Lower leg skin (tissue), 4 donors: Measurements from ENCODE around the gene ZC3H7A. TPM values are rescaled to one million over a fixed set of nuclear protein-coding genes. Genes with fewer than 3 reads are reported as not detected.

Experiments
- DNase-seq, 2 donors: peaks; one replicate each; pipeline ENCODE4 v3.0.0-alpha.2; 2019; ENCODE audit warnings: low spot score in 2 of 2
- H3K4me3 ChIP-seq: fragments of 200-600 bp; sonication (generic); 2 replicates; pipeline ENCODE4 v1.5.1; 2017; ENCODE audit warnings: mild to moderate bottlenecking, low read depth; ENCODE audit not compliant: poor library complexity, severe bottlenecking
- POLR2A ChIP-seq, 2 donors: fragments of 450-650 bp; IDR thresholded peaks; one replicate each; pipeline ENCODE4 v1.6.1; 2016 to 2017; ENCODE audit warnings: antibody characterized with exemption in 2 of 2, mild to moderate bottlenecking in 1 of 2, moderate library complexity in 1 of 2
- WGBS, 2 donors: methylation state at CpG; one replicate each; pipeline ENCODE4 v1.1.5; 2018; 5-methylcytosine and 5-hydroxymethylcytosine counted together
- intact Hi-C: fragments of 100-400 bp; cut with DNase I; formaldehyde crosslinking; loops from one replicate; pipeline ENCODE4 v1.15.0; 2023; ENCODE audit warnings: low total_unique reads
- total RNA-seq, 4 donors: library from RNA; depleted of rRNA; stranded (reverse); fragments of >200 nt; gene quantifications; one replicate each; pipeline ENCODE4 v1.1.0, GENCODE V29; 2016
- TF ChIP-seq, protein P1 (sequence below), 3 donors: fragments of 450-650 bp; IDR thresholded peaks; one replicate each; pipeline ENCODE4 v1.5.1; 2016; ENCODE audit warnings: antibody characterized with exemption in 3 of 3, mild to moderate bottlenecking in 3 of 3, moderate library complexity in 2 of 3

Gene ZC3H7A
- total RNA-seq, 4 donors from 2014 or later = 22.0 to 46.6 (median 31.3) TPM

DNA sequence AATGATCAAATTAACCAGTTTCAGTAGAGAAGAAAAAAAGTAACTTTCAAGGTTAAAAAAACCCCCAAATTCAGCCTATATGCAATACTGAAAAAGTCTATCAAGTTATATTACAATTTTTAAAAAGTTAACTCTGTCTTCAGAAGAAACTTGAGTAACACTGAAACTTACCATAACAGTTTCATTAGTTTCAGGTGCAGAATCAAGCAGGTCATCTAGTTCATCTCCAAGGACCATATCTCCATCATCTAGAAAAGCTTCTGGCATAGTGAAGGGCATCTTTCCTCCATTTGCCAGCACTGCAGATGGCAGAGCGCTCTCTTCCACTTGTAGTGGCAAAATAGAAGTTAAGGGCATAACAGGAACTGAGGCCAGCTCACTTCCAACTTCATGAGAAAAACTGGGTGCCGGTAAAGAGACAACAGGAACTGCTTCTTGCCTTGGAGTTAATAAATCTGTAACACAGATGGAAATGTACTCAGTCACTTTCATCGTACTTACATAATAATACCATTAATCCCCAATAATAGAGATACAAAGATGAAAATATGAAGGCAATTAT, 22.9 kb downstream of the ZC3H7A start:
- intact Hi-C loops = no loop called here
- H3K4me3 ChIP-seq = no peak overlapping the region
- no peak for TF ChIP-seq POLR2A (IDR thresholded peaks at IDR 0.05)
- TF ChIP-seq, protein P1, sequence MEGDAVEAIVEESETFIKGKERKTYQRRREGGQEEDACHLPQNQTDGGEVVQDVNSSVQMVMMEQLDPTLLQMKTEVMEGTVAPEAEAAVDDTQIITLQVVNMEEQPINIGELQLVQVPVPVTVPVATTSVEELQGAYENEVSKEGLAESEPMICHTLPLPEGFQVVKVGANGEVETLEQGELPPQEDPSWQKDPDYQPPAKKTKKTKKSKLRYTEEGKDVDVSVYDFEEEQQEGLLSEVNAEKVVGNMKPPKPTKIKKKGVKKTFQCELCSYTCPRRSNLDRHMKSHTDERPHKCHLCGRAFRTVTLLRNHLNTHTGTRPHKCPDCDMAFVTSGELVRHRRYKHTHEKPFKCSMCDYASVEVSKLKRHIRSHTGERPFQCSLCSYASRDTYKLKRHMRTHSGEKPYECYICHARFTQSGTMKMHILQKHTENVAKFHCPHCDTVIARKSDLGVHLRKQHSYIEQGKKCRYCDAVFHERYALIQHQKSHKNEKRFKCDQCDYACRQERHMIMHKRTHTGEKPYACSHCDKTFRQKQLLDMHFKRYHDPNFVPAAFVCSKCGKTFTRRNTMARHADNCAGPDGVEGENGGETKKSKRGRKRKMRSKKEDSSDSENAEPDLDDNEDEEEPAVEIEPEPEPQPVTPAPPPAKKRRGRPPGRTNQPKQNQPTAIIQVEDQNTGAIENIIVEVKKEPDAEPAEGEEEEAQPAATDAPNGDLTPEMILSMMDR (IDR thresholded peaks at IDR 0.05) = no peak
- no peak for DNase-seq
- WGBS, 2 donors = 83 to 90% methylated on average over 3 of the region's 3 CpGs

DNA sequence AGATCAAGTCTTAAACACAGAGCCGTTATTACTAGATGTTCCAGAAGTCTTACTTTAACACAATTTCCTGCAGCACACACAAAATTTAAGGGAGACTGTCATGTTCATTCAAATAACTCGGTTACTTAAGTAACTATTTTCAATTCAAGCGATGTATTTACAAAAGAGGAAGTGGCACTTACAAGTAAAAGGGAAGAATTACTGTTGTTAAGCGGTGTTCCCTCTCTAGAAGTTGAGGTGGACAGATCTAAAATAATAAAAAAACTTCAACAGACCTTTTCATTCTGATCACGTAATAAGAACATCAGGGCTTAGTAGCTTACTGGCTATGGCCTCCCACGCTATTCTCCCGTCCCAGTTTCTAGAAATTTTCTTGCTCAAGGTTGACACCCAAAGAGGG, 28.2 kb downstream of the ZC3H7A start:
- intact Hi-C loops = no loop called here
- no peak for DNase-seq
- TF ChIP-seq, protein P1 (IDR thresholded peaks at IDR 0.05) = no peak
- no peak for TF ChIP-seq POLR2A (IDR thresholded peaks at IDR 0.05)
- H3K4me3 ChIP-seq = no peak overlapping the region
- WGBS, 2 donors = 82% methylated on average over 7 of the region's 7 CpGs

DNA sequence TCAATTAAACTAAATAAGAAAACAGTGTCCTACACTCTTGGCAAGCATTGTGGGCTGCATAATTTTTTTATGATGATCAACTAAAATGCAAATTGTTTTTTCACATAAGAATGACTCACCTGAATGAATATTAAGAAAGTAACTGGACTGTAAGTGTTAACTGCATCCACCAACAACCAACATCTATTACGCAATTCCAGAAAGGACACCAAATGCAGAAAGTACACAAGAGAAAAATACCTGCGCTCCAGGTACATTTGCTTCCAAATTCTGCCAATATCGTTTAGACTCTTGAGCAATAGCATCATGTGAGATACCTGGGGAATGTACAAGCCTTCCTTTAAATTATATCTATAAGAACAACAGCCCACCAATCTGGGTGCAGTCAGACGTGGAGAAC, 34.6 kb downstream of the ZC3H7A start:
- intact Hi-C loops = no loop called here
- 77% methylated on average over 4 of the region's 4 CpGs for WGBS, 2 donors
- TF ChIP-seq, protein P1 (IDR thresholded peaks at IDR 0.05) = no peak
- no peak for TF ChIP-seq POLR2A (IDR thresholded peaks at IDR 0.05)

DNA sequence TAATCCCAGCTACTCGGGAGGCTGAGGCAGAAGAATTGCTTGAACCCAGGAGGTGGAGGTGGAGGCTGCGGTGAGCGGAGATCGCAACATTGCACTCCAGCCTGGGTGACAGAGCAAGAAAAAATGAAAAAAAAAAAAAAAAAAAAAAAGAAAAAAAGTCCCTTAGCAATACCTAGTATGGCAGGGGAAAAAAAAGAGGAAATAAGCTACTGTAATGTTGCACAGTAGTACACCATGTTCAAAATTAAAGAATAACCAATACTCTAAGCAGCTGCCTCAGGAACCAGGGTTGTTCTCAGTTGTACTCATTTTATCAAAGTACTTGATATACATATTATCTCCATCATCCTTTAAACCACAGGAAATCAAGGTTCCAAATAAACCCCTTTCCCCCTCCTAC, 37.1 kb downstream of the ZC3H7A start:
- WGBS, 2 donors = 95 to 97% methylated on average over 4 of the region's 4 CpGs
- intact Hi-C loops = no loop called here
- no peak for DNase-seq
- TF ChIP-seq, protein P1 (IDR thresholded peaks at IDR 0.05) = no peak
- no peak for TF ChIP-seq POLR2A (IDR thresholded peaks at IDR 0.05)
- H3K4me3 ChIP-seq = no peak overlapping the region

More for the DNA sequence above, 34.6 kb downstream of the ZC3H7A start:
- DNase-seq = no peak
- no peak overlapping the region for H3K4me3 ChIP-seq

DNA sequence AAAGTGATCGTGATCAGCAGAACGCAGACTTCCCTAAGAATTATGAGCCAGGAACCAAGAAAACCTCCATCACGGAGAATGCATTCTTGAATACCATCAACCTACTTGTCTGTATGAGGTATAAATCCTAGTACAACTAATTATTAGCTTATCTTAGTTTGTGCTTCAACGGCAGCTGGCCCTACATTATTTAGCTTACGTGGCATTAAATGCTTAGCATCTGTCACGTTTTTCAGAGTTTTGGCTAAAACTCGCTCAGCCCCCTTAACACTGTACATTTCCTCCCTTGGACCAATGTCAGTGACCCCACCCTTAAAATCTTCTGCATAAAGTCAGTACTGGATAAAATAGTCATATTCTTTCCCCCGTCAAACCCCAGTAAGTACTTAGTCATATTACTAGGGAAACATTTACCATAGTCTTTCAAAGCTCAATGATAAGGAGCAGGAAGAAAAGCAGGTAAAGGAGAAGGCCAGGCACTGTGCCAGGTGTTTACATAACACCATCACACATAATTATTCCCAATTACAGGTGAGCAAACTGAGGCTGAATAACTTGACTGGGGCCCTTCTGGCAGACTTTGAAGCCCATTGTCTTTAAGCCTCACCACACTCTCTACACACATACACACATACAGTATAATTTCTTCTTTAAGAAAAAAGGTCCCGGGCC, 37.8 kb downstream of the ZC3H7A start:
- intact Hi-C loops = no loop called here
- no peak overlapping the region for H3K4me3 ChIP-seq
- TF ChIP-seq, protein P1 (IDR thresholded peaks at IDR 0.05) = no peak
- no peak for TF ChIP-seq POLR2A (IDR thresholded peaks at IDR 0.05)
- 93 to 94% methylated on average over 9 of the region's 9 CpGs for WGBS, 2 donors
- no peak for DNase-seq
